ENCODE data around the gene TSPAN15.

Gene TSPAN15

GRCh38 chr10:69451209-69451783, at the start of gene TSPAN15:
Gene TSPAN15 (plus strand): TSS chr10:69451465. CDS start chr10:69451595, 130 bp downstream.
- Histone ChIP-seq H3K4me1 (ENCODE audit: insufficient read depth, insufficient read length) (peaks cover 10% of the 10 kb centered on the region), H3K9ac (ENCODE audit: insufficient read length, low read depth) (peak within 1 kb of the TSS; percentile 72), H3K36me3 (ENCODE audit: insufficient read depth, insufficient read length, low read length) (no peaks in the 10 kb centered on the region), H3K4me3 (ENCODE audit: insufficient read length, low read depth) (peak within 1 kb of the TSS; percentile 65), H3K9me3 (ENCODE audit: insufficient read depth, low read length) (no peaks in the 10 kb centered on the region), H3K27me3 (ENCODE audit: insufficient read depth, insufficient read length) (peaks cover 25% of the 10 kb centered on the region)
- peak; percentile 78 for DNase-seq (ENCODE audit: low read depth, low spot score)
- TF ChIP-seq SUZ12 (IDR thresholded peaks at IDR 0.05; ENCODE audit: extremely low read depth, insufficient read depth, insufficient read length) (no peak), YY1 (IDR thresholded peaks at IDR 0.05; ENCODE audit: insufficient read depth, insufficient read length) (no peak), ZNF274 (IDR thresholded peaks at IDR 0.05; ENCODE audit: low read depth, low read length) (no peak)

GRCh38 chr10:69402386-69402785, 48.9 kb upstream of the TSPAN15 start:
- Histone ChIP-seq H3K4me1 (ENCODE audit: insufficient read depth, insufficient read length) (peaks cover 5% of the 10 kb centered on the region), H3K36me3 (ENCODE audit: insufficient read depth, insufficient read length, low read length) (peaks cover 55% of the 10 kb centered on the region), H3K9me3 (ENCODE audit: insufficient read depth, low read length) (no peaks in the 10 kb centered on the region), H3K9ac (ENCODE audit: insufficient read length, low read depth) (no peak overlapping the region), H3K4me3 (ENCODE audit: insufficient read length, low read depth) (no peak overlapping the region), H3K27me3 (ENCODE audit: insufficient read depth, insufficient read length) (no peaks in the 10 kb centered on the region)
- no peak for TF ChIP-seq SUZ12 (IDR thresholded peaks at IDR 0.05; ENCODE audit: extremely low read depth, insufficient read depth, insufficient read length)
- no peak for TF ChIP-seq ZNF274 (IDR thresholded peaks at IDR 0.05; ENCODE audit: low read depth, low read length)
- no peak for TF ChIP-seq YY1 (IDR thresholded peaks at IDR 0.05; ENCODE audit: insufficient read depth, insufficient read length)
- no peak for DNase-seq (ENCODE audit: low read depth, low spot score)

- Histone ChIP-seq H3K36me3 (ENCODE audit: insufficient read depth, insufficient read length, low read length) (peaks cover 48% of the 10 kb centered on the region), H3K27me3 (ENCODE audit: insufficient read depth, insufficient read length) (no peaks in the 10 kb centered on the region), H3K9ac (ENCODE audit: insufficient read length, low read depth) (no peak overlapping the region), H3K4me1 (ENCODE audit: insufficient read depth, insufficient read length) (peaks cover 7% of the 10 kb centered on the region), H3K9me3 (ENCODE audit: insufficient read depth, low read length) (no peaks in the 10 kb centered on the region), H3K4me3 (ENCODE audit: insufficient read length, low read depth) (no peak overlapping the region)
- DNase-seq (ENCODE audit: low read depth, low spot score): no peak
- TF ChIP-seq SUZ12 (IDR thresholded peaks at IDR 0.05; ENCODE audit: extremely low read depth, insufficient read depth, insufficient read length) (no peak), YY1 (IDR thresholded peaks at IDR 0.05; ENCODE audit: insufficient read depth, insufficient read length) (no peak), ZNF274 (IDR thresholded peaks at IDR 0.05; ENCODE audit: low read depth, low read length) (no peak)
These were observed 48.2 kb upstream of the TSPAN15 start for GRCh38 chr10:69403066-69403465.

GRCh38 chr10:69403519-69403918, 47.7 kb upstream of the TSPAN15 start:
- no peak for DNase-seq (ENCODE audit: low read depth, low spot score)
- H3K9ac ChIP-seq (ENCODE audit: insufficient read length, low read depth): no peak overlapping the region
- peaks cover 44% of the 10 kb centered on the region for H3K36me3 ChIP-seq (ENCODE audit: insufficient read depth, insufficient read length, low read length)
- peaks cover 7% of the 10 kb centered on the region for H3K4me1 ChIP-seq (ENCODE audit: insufficient read depth, insufficient read length)
- H3K27me3 ChIP-seq (ENCODE audit: insufficient read depth, insufficient read length): no peaks in the 10 kb centered on the region
- TF ChIP-seq ZNF274 (IDR thresholded peaks at IDR 0.05; ENCODE audit: low read depth, low read length): no peak
- no peak for TF ChIP-seq SUZ12 (IDR thresholded peaks at IDR 0.05; ENCODE audit: extremely low read depth, insufficient read depth, insufficient read length)
- no peak for TF ChIP-seq YY1 (IDR thresholded peaks at IDR 0.05; ENCODE audit: insufficient read depth, insufficient read length)
- no peaks in the 10 kb centered on the region for H3K9me3 ChIP-seq (ENCODE audit: insufficient read depth, low read length)
- H3K4me3 ChIP-seq (ENCODE audit: insufficient read length, low read depth): no peak overlapping the region

GRCh38 chr10:69404786-69405185, 46.5 kb upstream of the TSPAN15 start:
- peaks cover 7% of the 10 kb centered on the region for H3K4me1 ChIP-seq (ENCODE audit: insufficient read depth, insufficient read length)
- DNase-seq (ENCODE audit: low read depth, low spot score): no peak
- H3K4me3 ChIP-seq (ENCODE audit: insufficient read length, low read depth): no peak overlapping the region
- H3K9me3 ChIP-seq (ENCODE audit: insufficient read depth, low read length): no peaks in the 10 kb centered on the region
- no peaks in the 10 kb centered on the region for H3K27me3 ChIP-seq (ENCODE audit: insufficient read depth, insufficient read length)
- H3K36me3 ChIP-seq (ENCODE audit: insufficient read depth, insufficient read length, low read length): peaks cover 33% of the 10 kb centered on the region
- no peak overlapping the region for H3K9ac ChIP-seq (ENCODE audit: insufficient read length, low read depth)
- no peak for TF ChIP-seq ZNF274 (IDR thresholded peaks at IDR 0.05; ENCODE audit: low read depth, low read length)
- no peak for TF ChIP-seq YY1 (IDR thresholded peaks at IDR 0.05; ENCODE audit: insufficient read depth, insufficient read length)
- TF ChIP-seq SUZ12 (IDR thresholded peaks at IDR 0.05; ENCODE audit: extremely low read depth, insufficient read depth, insufficient read length): no peak

GRCh38 chr10:69405221-69405620, 46.0 kb upstream of the TSPAN15 start:
- Histone ChIP-seq H3K9ac (ENCODE audit: insufficient read length, low read depth) (no peak overlapping the region), H3K4me1 (ENCODE audit: insufficient read depth, insufficient read length) (peaks cover 7% of the 10 kb centered on the region), H3K4me3 (ENCODE audit: insufficient read length, low read depth) (no peak overlapping the region), H3K36me3 (ENCODE audit: insufficient read depth, insufficient read length, low read length) (peaks cover 30% of the 10 kb centered on the region), H3K9me3 (ENCODE audit: insufficient read depth, low read length) (no peaks in the 10 kb centered on the region), H3K27me3 (ENCODE audit: insufficient read depth, insufficient read length) (no peaks in the 10 kb centered on the region)
- no peak for DNase-seq (ENCODE audit: low read depth, low spot score)
- no peak for TF ChIP-seq SUZ12 (IDR thresholded peaks at IDR 0.05; ENCODE audit: extremely low read depth, insufficient read depth, insufficient read length)
- TF ChIP-seq YY1 (IDR thresholded peaks at IDR 0.05; ENCODE audit: insufficient read depth, insufficient read length): no peak
- no peak for TF ChIP-seq ZNF274 (IDR thresholded peaks at IDR 0.05; ENCODE audit: low read depth, low read length)

DNA sequence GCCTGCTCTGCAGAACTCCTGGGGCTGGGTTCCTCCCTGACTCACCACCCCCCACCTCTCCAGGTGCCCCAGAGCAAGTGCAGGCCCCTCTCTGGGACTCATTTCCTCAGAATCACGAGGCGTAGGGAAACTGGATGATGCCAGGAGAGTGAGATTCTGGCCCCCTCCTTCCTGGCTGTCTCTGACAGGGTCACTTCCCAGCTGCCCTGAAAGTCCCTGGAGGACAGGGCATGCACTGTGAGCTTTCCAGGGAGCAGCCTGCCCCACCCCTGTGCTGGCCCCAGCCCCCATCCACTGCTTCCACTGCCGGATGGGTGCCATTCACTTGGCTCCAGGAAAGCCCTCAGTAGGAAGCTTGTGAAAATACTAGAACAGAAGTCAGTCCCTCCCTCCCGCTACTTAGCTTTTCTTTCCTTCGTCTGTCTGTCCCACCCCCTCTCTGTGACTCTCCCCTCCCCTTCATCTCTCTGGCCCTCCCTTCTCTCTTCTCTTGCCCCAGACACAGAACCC, 44.9 kb upstream of the TSPAN15 start:
- no peak for DNase-seq (ENCODE audit: low read depth, low spot score)
- TF ChIP-seq YY1 (IDR thresholded peaks at IDR 0.05; ENCODE audit: insufficient read depth, insufficient read length): no peak
- TF ChIP-seq SUZ12 (IDR thresholded peaks at IDR 0.05; ENCODE audit: extremely low read depth, insufficient read depth, insufficient read length): no peak
- no peak for TF ChIP-seq ZNF274 (IDR thresholded peaks at IDR 0.05; ENCODE audit: low read depth, low read length)
- H3K9me3 ChIP-seq (ENCODE audit: insufficient read depth, low read length): no peaks in the 10 kb centered on the region

More for the DNA sequence above, 44.9 kb upstream of the TSPAN15 start:
- peaks cover 7% of the 10 kb centered on the region for H3K4me1 ChIP-seq (ENCODE audit: insufficient read depth, insufficient read length)
- peaks cover 19% of the 10 kb centered on the region for H3K36me3 ChIP-seq (ENCODE audit: insufficient read depth, insufficient read length, low read length)
- H3K9ac ChIP-seq (ENCODE audit: insufficient read length, low read depth): no peak overlapping the region
- H3K27me3 ChIP-seq (ENCODE audit: insufficient read depth, insufficient read length): no peaks in the 10 kb centered on the region
- no peak overlapping the region for H3K4me3 ChIP-seq (ENCODE audit: insufficient read length, low read depth)
